SK-N-MC (cell line): ENCODE measurements around the gene ASCL2.

ENCODE experiments used
- EZH2 ChIP-seq: fragments of 200-600 bp; sonication (generic); IDR thresholded peaks from one replicate; pipeline ENCODE4 v1.6.1; 2017; ENCODE audit warnings: antibody characterized with exemption
- FOXP2 ChIP-seq: optimal IDR thresholded peaks from 2 replicates; pipeline ENCODE3; 2011; ENCODE audit warnings: mild to moderate bottlenecking, moderate library complexity; ENCODE audit not compliant: insufficient read depth; ENCODE audit errors: extremely low read length, control extremely low read depth
- POLR2AphosphoS5 ChIP-seq: IDR thresholded peaks from 2 replicates; pipeline ENCODE4 v1.6.1; 2012; ENCODE audit warnings: mild to moderate bottlenecking, low read depth, low read length, borderline replicate concordance

DNA sequence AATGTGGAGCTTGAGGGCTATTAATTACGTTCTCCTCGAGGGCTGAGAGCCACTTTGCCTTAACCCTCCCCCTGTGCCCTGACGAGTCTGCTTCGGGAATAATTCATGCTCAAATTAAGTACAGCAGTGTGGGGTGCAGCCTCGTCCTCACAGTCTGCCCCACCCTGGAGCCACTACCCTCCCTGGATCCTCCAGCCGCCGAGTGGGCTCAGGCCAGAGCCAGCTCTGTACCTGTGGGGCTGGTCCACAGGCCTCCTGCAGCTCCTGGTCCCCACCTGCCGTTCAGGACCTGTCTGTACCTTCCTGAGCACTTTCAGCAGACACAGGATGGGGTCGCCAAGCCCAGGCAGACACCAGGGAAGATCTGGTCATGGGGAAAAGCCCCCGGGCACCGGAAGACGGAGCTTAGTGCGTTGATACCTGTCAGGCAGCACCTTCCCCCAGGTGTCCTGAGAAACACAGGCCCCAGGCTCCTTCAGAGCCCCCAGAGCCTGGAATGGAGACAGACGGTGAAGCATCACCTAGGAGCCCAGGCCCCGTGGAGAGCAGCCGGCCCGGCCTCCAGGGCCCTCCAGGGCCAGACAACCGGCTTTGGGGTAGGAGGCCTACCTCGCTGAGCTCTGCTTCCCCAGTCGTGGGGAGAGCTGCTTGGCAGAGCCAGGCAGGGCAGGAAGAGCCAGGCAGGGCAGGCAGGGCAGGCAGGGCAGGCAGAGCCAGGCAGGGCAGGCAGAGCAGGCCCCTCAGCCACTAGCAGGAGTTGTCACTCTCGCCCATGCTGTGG is 41.2 kb upstream of the ASCL2 start:
- no peak for TF ChIP-seq POLR2AphosphoS5
- no peak for TF ChIP-seq EZH2
- no peak for TF ChIP-seq FOXP2
